ENCODE results near the gene EML5. TPM values are rescaled to one million over a fixed set of nuclear protein-coding genes. Genes with fewer than 3 reads are reported as not detected.

EML5 gene
- total and polyA plus RNA-seq, 8 donors, result 1.1 to 2.3 (median 1.8) TPM

DNA sequence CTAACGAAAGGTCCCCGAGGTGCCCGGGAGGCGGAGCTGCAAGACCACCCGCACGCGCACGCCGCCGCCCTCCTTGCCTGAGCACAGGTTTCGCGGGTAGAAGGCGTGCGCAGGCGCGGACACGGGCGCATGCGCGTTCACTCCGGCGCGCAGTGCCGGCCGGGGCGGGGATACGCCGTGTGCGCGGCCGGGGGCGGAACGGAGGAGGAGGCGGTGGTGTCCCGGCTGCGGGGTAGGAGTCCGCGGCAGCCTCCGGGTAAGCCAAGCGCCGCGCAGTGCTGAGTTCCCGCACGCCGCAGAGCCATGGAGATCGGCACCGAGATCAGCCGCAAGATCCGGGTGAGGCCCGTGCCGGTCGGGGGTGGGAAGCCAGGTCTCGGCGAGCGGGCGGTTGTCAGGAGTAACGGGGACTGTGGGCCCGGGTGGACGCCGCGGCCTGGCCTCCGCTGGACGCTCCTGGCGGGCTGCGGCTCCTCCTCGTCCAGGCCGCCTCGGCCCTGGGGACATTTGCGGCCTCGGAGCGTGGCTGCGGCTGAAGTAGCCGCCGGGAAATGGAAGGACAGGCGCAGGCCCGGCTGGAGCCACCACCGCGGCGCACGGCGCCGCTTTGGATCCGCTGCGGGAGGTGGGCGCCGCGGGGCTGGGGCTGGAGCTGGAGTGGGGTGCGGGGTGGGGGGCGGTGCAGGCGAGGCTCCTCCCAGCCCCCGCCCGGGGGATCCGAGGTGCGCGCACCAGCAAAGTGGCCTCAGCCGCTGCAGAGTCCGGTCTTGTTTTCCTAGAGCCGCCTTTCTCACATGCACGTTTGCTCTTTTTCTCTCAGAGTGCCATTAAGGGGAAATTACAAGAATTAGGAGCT, 229.7 kb downstream of the EML5 start, which contains the start of gene ZC3H14:
TSS of gene ZC3H14 (plus strand) at position 207 of the 856 bp plus-strand sequence. CDS start at position 304, 97 bp downstream.
- intact Hi-C loops (cut with DNase I), result loop anchor here in 1 of 2 donors (10.0 kb wide), 1 partner anchor 68 kb away; no protein-coding TSS in a partner anchor
- Histone ChIP-seq H3K4me3 (peak within 1 kb of the TSS; percentile 90 to 97), H3K36me3 (peaks cover 0 to 7% of the 10 kb centered on the region in 2 donors), H3K9me3 (no peaks in the 10 kb centered on the region), H3K27me3 (no peaks in the 10 kb centered on the region), H3K27ac (peak within 1 kb of the TSS; percentile 90 to 91), H3K4me1 (peaks cover 10 to 17% of the 10 kb centered on the region in 2 donors)
- DNase-seq (peak; percentile 86 to 96 (median 90)), ATAC-seq (peak; percentile 98)
- TF ChIP-seq, protein P1, sequence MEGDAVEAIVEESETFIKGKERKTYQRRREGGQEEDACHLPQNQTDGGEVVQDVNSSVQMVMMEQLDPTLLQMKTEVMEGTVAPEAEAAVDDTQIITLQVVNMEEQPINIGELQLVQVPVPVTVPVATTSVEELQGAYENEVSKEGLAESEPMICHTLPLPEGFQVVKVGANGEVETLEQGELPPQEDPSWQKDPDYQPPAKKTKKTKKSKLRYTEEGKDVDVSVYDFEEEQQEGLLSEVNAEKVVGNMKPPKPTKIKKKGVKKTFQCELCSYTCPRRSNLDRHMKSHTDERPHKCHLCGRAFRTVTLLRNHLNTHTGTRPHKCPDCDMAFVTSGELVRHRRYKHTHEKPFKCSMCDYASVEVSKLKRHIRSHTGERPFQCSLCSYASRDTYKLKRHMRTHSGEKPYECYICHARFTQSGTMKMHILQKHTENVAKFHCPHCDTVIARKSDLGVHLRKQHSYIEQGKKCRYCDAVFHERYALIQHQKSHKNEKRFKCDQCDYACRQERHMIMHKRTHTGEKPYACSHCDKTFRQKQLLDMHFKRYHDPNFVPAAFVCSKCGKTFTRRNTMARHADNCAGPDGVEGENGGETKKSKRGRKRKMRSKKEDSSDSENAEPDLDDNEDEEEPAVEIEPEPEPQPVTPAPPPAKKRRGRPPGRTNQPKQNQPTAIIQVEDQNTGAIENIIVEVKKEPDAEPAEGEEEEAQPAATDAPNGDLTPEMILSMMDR (IDR thresholded peaks at IDR 0.05), result no peak

DNA sequence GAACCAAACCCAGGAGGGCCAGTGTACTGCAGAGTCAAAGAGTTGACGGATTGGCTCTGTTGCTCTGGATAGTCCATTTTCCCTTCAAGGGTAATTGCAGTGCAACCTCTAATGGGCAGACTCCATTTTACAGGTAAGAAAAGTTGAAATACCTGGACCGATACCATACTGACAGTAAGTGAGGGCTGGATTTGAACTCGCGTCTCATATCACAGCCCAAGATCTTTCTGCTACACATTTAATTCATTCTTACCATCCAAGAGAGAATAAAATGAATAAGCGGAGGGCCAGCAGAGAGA, 230.3 kb downstream of the EML5 start:
- Histone ChIP-seq H3K36me3 (peaks cover 0 to under 1% of the 10 kb centered on the region in 2 donors), H3K4me1 (peaks cover 10 to 17% of the 10 kb centered on the region in 2 donors), H3K27ac (peak overlapping the region; percentile 90 to 91), H3K4me3 (peak overlapping the region; percentile 90 to 97), H3K9me3 (no peaks in the 10 kb centered on the region), H3K27me3 (peaks cover 0 to 3% of the 10 kb centered on the region in 2 donors)
- no peak for DNase-seq
- no peak for ATAC-seq
- TF ChIP-seq, protein P1 (IDR thresholded peaks at IDR 0.05), result no peak
- intact Hi-C loops (cut with DNase I), result loop anchor here in 1 of 2 donors (10.0 kb wide), 1 partner anchor 68 kb away; no protein-coding TSS in a partner anchor

Other genes starting within 250 kb of the EML5 start
- gene PTPN21, start 237.9 kb downstream of the EML5 start, total RNA-seq, result 10 to 100 TPM; 26.8 to 33.0 TPM
- 10 to 100 TPM; 28.7 to 35.9 (median 29.8) TPM for gene PTPN21, start 237.9 kb downstream of the EML5 start, polyA plus RNA-seq (ENCODE audit: insufficient read length in 6 of 6)
- gene ZC3H14, start 229.9 kb downstream of the EML5 start, total RNA-seq, result 10 to 100 TPM; 46.6 to 58.9 TPM
- gene ZC3H14, start 229.9 kb downstream of the EML5 start, polyA plus RNA-seq (ENCODE audit: insufficient read length in 6 of 6), result 10 to 100 TPM; 75.3 to 86.2 (median 81.3) TPM
- gene TTC8, start 31.7 kb upstream of the EML5 start, total RNA-seq, result 10 to 100 TPM; 17.3 to 17.5 TPM
- 10 to 100 TPM; 37.6 to 45.9 (median 39.8) TPM for gene TTC8, start 31.7 kb upstream of the EML5 start, polyA plus RNA-seq (ENCODE audit: insufficient read length in 6 of 6)